ENCODE results near the gene DPH1.
A peak's percentile ranks its signal among the peaks of the same experiment; 100 is the strongest.

DPH1 gene

GRCh38 chr17:2044263-2044894 lies 14.4 kb downstream of the DPH1 start:
- no peak overlapping the region for H3K4me3 ChIP-seq (ENCODE audit: low read depth in 1 of 2, low read length in 1 of 2)
- no peak overlapping the region for H3K27ac ChIP-seq
- H3K27me3 ChIP-seq, result peaks cover 31% of the 10 kb centered on the region
- H3K4me1 ChIP-seq (ENCODE audit: control insufficient read depth in 1 of 2, insufficient read depth in 1 of 2, low read depth in 1 of 2, low read length in 1 of 2), result peaks cover 23 to 31% of the 10 kb centered on the region in 2 experiments
- no peaks in the 10 kb centered on the region for H3K36me3 ChIP-seq
- no peaks in the 10 kb centered on the region for H3K9me3 ChIP-seq
- TF ChIP-seq CTCF (IDR thresholded peaks at IDR 0.05), result no peak

DNA sequence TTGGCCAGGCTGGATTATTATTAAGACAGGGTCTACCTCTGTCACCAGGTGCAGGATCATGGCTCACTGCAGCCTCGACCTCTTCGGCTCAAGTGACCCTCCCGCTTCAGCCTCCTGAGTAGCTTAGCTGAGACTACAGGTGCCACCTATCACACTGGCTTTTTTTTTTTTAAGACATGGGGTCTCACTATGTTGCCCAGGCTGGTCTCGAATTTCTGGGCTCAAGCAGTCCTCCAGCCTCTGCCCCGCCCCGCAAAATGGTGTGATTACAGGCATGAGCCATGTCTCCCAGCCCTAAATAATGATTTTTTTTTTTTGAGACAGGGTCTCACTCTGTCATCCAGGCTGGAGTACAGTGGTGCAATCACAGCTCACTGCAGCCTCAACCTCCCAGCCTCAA lies 17.6 kb downstream of the DPH1 start:
- no peaks in the 10 kb centered on the region for H3K36me3 ChIP-seq
- TF ChIP-seq CTCF (IDR thresholded peaks at IDR 0.05), result no peak
- no peak overlapping the region for H3K4me3 ChIP-seq (ENCODE audit: low read depth in 1 of 2, low read length in 1 of 2)
- H3K27ac ChIP-seq, result no peak overlapping the region
- H3K9me3 ChIP-seq, result no peaks in the 10 kb centered on the region
- peaks cover 10 to 30% of the 10 kb centered on the region in 2 experiments for H3K4me1 ChIP-seq (ENCODE audit: control insufficient read depth in 1 of 2, insufficient read depth in 1 of 2, low read depth in 1 of 2, low read length in 1 of 2)
- H3K27me3 ChIP-seq, result peaks cover 58% of the 10 kb centered on the region

DNA sequence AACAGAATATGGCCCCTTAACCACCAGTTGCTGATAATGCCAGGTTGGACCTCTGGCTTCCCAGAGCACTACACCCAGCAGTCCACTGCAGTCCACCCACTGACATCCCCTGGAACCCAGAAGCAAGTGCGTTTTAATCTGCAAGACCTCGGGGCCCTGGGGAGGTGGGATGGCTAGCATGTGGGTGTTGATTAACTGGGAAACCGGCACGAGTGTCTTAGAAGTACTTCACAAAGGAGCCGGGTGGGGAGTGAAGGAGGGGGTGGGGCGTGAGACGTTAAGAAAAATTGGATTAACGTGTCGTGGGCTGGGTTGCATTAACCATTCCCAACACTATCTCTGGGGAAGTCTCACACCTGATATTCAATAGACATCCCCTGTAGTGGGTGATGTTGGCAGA lies 18.9 kb downstream of the DPH1 start:
- Histone ChIP-seq H3K27me3 (peaks cover 69% of the 10 kb centered on the region), H3K27ac (no peak overlapping the region), H3K36me3 (no peaks in the 10 kb centered on the region), H3K4me3 (ENCODE audit: low read depth in 1 of 2, low read length in 1 of 2) (no peak overlapping the region), H3K4me1 (ENCODE audit: control insufficient read depth in 1 of 2, insufficient read depth in 1 of 2, low read depth in 1 of 2, low read length in 1 of 2) (peaks cover 14 to 32% of the 10 kb centered on the region in 2 experiments), H3K9me3 (no peaks in the 10 kb centered on the region)
- no peak for TF ChIP-seq CTCF (IDR thresholded peaks at IDR 0.05)

DNA sequence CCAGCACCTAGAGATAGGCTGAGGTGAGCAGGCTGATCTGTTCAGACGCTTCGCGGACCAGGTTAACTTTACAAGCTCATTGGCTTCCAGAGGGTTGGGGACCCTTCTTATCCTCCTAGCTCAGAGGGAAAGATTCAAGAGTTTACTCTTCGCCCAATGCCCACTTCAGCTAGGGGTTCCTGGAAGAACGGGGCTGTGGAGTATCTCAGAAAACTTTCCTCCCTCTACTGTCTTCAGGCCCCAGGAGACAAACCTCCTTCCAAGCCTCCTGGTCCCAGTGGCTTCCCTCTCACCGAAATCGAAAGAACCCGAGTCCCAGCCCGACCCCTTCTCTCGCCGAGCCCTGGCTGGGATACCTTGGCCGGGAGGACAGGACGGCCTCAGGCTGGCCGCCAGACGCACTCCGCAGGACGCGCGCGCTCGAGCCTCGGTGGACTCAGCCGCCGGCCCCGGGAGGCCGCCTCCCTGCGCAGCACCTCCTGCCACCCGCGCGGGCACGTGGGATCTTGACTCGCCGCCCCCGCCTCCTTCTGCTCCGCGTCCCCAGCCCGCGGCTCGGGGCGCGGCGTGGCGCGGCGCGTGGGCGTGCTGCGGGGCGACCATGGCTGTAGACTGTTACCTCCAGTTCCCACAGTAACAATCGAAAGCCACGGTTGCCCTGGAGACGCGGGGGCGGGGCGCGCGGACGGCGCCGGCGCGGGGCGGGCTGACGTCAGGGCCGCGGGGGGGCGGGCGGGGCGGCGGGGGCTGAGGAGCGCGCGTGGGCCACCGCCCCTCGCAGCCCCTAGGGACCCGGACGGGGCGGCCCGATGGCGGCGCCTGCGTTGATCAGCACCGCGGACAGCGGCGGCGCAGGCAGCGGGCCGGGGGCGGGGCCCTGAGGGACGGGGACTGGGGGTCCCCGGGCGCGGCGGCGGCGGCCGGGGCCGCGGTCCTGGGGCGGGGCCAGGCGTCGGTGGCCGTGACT lies 19.7 kb downstream of the DPH1 start:
- H3K36me3 ChIP-seq, result no peaks in the 10 kb centered on the region
- peaks cover 20 to 40% of the 10 kb centered on the region in 2 experiments for H3K4me1 ChIP-seq (ENCODE audit: control insufficient read depth in 1 of 2, insufficient read depth in 1 of 2, low read depth in 1 of 2, low read length in 1 of 2)
- peak overlapping the region; percentile 66 for H3K27ac ChIP-seq
- no peak for TF ChIP-seq CTCF (IDR thresholded peaks at IDR 0.05)
- no peaks in the 10 kb centered on the region for H3K9me3 ChIP-seq
- H3K4me3 ChIP-seq (ENCODE audit: low read depth in 1 of 2, low read length in 1 of 2), result peak overlapping the region; percentile 67 to 72
- peaks cover 77% of the 10 kb centered on the region for H3K27me3 ChIP-seq

- Histone ChIP-seq H3K27me3 (peaks cover 86% of the 10 kb centered on the region), H3K36me3 (no peaks in the 10 kb centered on the region), H3K27ac (peak overlapping the region; percentile 66), H3K4me1 (ENCODE audit: control insufficient read depth in 1 of 2, insufficient read depth in 1 of 2, low read depth in 1 of 2, low read length in 1 of 2) (peaks cover 28 to 49% of the 10 kb centered on the region in 2 experiments), H3K4me3 (ENCODE audit: low read depth in 1 of 2, low read length in 1 of 2) (peak overlapping the region; percentile 62 to 72), H3K9me3 (no peaks in the 10 kb centered on the region)
- no peak for TF ChIP-seq CTCF (IDR thresholded peaks at IDR 0.05)
These were observed 20.5 kb downstream of the DPH1 start for GRCh38 chr17:2050300-2051060.

Data from neutrophil (primary cell).